GM12801 (cell line): ENCODE measurements around the gene LFNG.

Experiments used
- TF ChIP-seq, protein P1 (sequence below): IDR thresholded peaks from one replicate; pipeline ENCODE4 v1.5.1; 2011; ENCODE audit warnings: control low read depth; ENCODE audit not compliant: insufficient read length; ENCODE audit errors: extremely low read depth

Gene LFNG

GRCh38 chr7:2488272-2488645 is 31.3 kb upstream of the LFNG start:
- TF ChIP-seq, protein P1, sequence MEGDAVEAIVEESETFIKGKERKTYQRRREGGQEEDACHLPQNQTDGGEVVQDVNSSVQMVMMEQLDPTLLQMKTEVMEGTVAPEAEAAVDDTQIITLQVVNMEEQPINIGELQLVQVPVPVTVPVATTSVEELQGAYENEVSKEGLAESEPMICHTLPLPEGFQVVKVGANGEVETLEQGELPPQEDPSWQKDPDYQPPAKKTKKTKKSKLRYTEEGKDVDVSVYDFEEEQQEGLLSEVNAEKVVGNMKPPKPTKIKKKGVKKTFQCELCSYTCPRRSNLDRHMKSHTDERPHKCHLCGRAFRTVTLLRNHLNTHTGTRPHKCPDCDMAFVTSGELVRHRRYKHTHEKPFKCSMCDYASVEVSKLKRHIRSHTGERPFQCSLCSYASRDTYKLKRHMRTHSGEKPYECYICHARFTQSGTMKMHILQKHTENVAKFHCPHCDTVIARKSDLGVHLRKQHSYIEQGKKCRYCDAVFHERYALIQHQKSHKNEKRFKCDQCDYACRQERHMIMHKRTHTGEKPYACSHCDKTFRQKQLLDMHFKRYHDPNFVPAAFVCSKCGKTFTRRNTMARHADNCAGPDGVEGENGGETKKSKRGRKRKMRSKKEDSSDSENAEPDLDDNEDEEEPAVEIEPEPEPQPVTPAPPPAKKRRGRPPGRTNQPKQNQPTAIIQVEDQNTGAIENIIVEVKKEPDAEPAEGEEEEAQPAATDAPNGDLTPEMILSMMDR: no peak

- TF ChIP-seq, protein P1: no peak
These were observed 30.9 kb upstream of the LFNG start for GRCh38 chr7:2488681-2489080.

GRCh38 chr7:2490181-2490651 is 29.4 kb upstream of the LFNG start:
- TF ChIP-seq, protein P1: no peak

GRCh38 chr7:2492038-2492437 is 27.5 kb upstream of the LFNG start:
- TF ChIP-seq, protein P1: no peak

GRCh38 chr7:2493205-2494164 is 26.1 kb upstream of the LFNG start:
- TF ChIP-seq, protein P1: no peak

DNA sequence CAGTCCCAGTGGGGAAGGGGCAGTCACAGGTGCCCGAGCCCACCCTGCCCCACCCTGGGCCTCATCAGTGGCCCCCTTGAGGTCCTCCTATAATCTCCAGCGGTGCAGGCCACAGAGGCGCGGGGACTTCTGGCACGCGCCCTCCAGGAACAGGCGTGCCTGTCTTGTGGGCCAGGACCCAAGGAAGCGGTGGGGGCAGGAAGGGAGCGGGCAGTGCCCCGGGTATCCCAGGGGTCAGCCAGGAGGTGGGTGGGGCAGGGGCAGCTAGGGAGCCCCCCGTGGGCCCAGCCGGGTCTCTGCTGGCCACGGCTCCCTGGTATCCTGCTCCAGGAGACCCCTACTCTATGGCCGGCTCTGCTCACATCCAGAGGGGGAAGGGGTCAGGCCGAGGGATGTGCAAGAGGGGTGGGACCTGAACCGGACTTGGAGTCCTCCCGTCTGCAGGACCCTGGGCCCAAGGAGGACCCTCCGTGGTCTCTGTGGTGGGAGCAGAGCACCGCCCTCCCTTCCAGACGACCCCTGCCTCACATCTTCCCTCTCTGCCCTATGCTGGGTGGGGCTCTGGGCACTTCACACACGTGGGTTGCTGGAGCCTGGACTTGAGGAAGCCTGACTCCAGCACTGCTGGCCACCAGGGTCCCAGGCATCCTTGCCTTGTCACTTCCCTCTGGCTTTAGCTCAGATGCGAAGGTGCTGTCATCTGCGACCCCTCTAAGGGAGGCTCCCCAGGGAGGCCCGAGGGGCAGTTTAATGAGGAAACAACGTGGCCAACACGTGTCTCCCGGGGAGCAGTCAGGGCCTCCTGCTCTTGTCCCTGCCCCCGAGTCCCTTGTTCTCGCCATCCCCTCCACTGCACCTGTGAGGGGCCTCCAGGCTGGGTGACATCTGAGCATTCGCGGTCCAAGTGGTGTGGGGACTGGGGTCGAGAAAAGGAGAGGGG is 25.1 kb upstream of the LFNG start:
- TF ChIP-seq, protein P1: no peak
